DMS53 (cell line): Measurements from ENCODE around the gene SPAG9.

ENCODE experiments used
- DNase-seq: peaks from one replicate; lab custom pipeline; 2025; lab: John Stamatoyannopoulos, UW

The SPAG9 gene

GRCh38 chr17:51120739-51121619, at the start of gene SPAG9:
TSS of gene SPAG9 (minus strand) at chr17:51120868. CDS start at chr17:51120656, 212 bp downstream.
- peak; percentile 99 for DNase-seq

- DNase-seq, result no peak
Observed at GRCh38 chr17:51169340-51169739, 48.7 kb upstream of the SPAG9 start.

- peak; percentile 80 for DNase-seq
Observed at GRCh38 chr17:51166987-51167931, 46.6 kb upstream of the SPAG9 start.

GRCh38 chr17:51166198-51166986, 45.7 kb upstream of the SPAG9 start, which contains the start of gene NME2:
TSS of gene NME2 (plus strand) at chr17:51166411. CDS start at chr17:51166831, 420 bp downstream.
- peak; percentile 97 for DNase-seq

GRCh38 chr17:51165680-51166197, 45.1 kb upstream of the SPAG9 start:
- peak; percentile 85 for DNase-seq

- DNase-seq, result peak; percentile 88
Observed at GRCh38 chr17:51164911-51165679, 44.4 kb upstream of the SPAG9 start.

GRCh38 chr17:51161541-51161940, 40.9 kb upstream of the SPAG9 start:
- no peak for DNase-seq

GRCh38 chr17:51159604-51160003, 38.9 kb upstream of the SPAG9 start:
- no peak for DNase-seq

GRCh38 chr17:51155416-51155815, 34.7 kb upstream of the SPAG9 start:
- no peak for DNase-seq

GRCh38 chr17:51154176-51154575, 33.5 kb upstream of the SPAG9 start:
- peak; percentile 49 for DNase-seq

GRCh38 chr17:51153210-51154072, 32.8 kb upstream of the SPAG9 start, which contains the start of gene NME1:
TSS of gene NME1 (plus strand) at chr17:51153559. CDS start at chr17:51155655, 2,096 bp downstream.
- DNase-seq, result peak; percentile 100

GRCh38 chr17:51152766-51153209, 32.1 kb upstream of the SPAG9 start:
- peak; percentile 81 for DNase-seq

GRCh38 chr17:51150932-51151331, 30.3 kb upstream of the SPAG9 start:
- DNase-seq, result no peak

- DNase-seq, result no peak
Observed at GRCh38 chr17:51149163-51149562, 28.5 kb upstream of the SPAG9 start.

GRCh38 chr17:51147650-51148049, 27.0 kb upstream of the SPAG9 start:
- no peak for DNase-seq

GRCh38 chr17:51144266-51145022, 23.8 kb upstream of the SPAG9 start:
- DNase-seq, result no peak

- no peak for DNase-seq
Observed at GRCh38 chr17:51142597-51142996, 21.9 kb upstream of the SPAG9 start.

GRCh38 chr17:51135956-51136355, 15.3 kb upstream of the SPAG9 start:
- no peak for DNase-seq

GRCh38 chr17:51133365-51133764, 12.7 kb upstream of the SPAG9 start:
- no peak for DNase-seq
